Lower leg skin (tissue), 3 donors: ENCODE data around the gene RSPO4.

ENCODE experiments used
- CTCF ChIP-seq, 3 donors: fragments of 450-650 bp; IDR thresholded peaks; one replicate each; pipeline ENCODE4 v1.5.1; 2016; ENCODE audit warnings: antibody characterized with exemption in 3 of 3, mild to moderate bottlenecking in 3 of 3, moderate library complexity in 2 of 3
- POLR2A ChIP-seq, 2 donors: fragments of 450-650 bp; IDR thresholded peaks; one replicate each; pipeline ENCODE4 v1.6.1; 2016 to 2017; ENCODE audit warnings: antibody characterized with exemption in 2 of 2, mild to moderate bottlenecking in 1 of 2, moderate library complexity in 1 of 2

DNA sequence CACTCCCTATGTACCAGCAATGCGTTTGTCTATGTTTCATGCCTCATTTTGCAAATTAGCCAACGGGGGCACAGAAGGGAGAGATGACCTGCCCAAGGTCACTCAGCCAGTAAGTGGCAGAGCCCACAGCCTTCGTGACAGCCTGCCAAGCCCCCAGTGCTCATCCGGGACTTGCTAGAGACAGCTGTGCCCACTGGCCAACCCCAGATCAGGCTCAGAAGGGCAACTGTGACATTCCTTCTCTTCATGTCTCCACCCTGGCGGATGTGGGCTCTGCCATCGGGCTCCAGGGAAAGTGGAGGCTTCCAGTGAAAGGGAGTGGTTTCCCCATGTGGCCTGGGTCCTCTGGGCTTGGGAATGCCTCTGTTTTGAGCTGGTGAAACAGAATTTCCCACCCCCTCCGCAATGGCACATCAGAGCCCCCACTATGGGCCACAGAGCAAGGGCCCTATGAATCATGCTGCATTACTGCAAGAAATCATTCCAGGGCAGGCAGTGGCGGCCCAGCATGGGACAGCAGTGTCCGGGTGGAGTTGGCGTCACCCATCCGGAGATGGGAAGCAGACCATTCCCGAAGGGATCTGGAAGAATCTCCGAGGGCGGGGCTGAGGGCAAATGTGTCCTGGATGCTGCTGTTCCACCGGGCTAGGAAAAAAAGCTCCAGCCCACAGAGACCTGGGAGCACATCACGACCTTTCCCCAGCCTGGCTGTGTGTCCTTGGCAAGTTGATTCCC is 9.1 kb downstream of the RSPO4 start:
- TF ChIP-seq CTCF (IDR thresholded peaks at IDR 0.05) (no peak), POLR2A (IDR thresholded peaks at IDR 0.05) (no peak)
